Epidermal melanocyte (primary cell): Measurements from ENCODE around the gene HES7.

Experiments used
- DNase-seq: peaks from one replicate; pipeline ENCODE4 v3.0.0; 2011; ENCODE audit warnings: low spot score; ENCODE audit not compliant: insufficient read length

Gene HES7

GRCh38 chr17:8155231-8155995 lies 31.5 kb upstream of the HES7 start:
- no peak for DNase-seq

GRCh38 chr17:8154608-8155155 lies 30.8 kb upstream of the HES7 start:
- DNase-seq = no peak

GRCh38 chr17:8153957-8154607 lies 30.2 kb upstream of the HES7 start:
- DNase-seq = peak; percentile 79

GRCh38 chr17:8153525-8153956 lies 29.6 kb upstream of the HES7 start:
- no peak for DNase-seq

- no peak for DNase-seq
Observed at GRCh38 chr17:8153031-8153451, 29.1 kb upstream of the HES7 start.

GRCh38 chr17:8152112-8152775 lies 28.3 kb upstream of the HES7 start, which contains the start of gene PER1:
PER1 (minus strand) TSS chr17:8152404; CDS start chr17:8150706, 1,698 bp downstream.
- DNase-seq = peak; percentile 97

GRCh38 chr17:8151641-8152111 lies 27.8 kb upstream of the HES7 start:
- DNase-seq = no peak

- peak; percentile 68 for DNase-seq
Observed at GRCh38 chr17:8151120-8151640, 27.3 kb upstream of the HES7 start.

- DNase-seq = no peak
Observed at GRCh38 chr17:8150194-8151119, 26.6 kb upstream of the HES7 start.

GRCh38 chr17:8149419-8150193 lies 25.7 kb upstream of the HES7 start:
- no peak for DNase-seq

- no peak for DNase-seq
Observed at GRCh38 chr17:8148560-8148959, 24.7 kb upstream of the HES7 start.

GRCh38 chr17:8147805-8148404 lies 24.0 kb upstream of the HES7 start:
- DNase-seq = no peak

- DNase-seq = no peak
Observed at GRCh38 chr17:8147141-8147804, 23.4 kb upstream of the HES7 start.

GRCh38 chr17:8146381-8147140 lies 22.7 kb upstream of the HES7 start:
- no peak for DNase-seq

- no peak for DNase-seq
Observed at GRCh38 chr17:8145811-8146210, 21.9 kb upstream of the HES7 start.

- DNase-seq = no peak
Observed at GRCh38 chr17:8144401-8145231, 20.7 kb upstream of the HES7 start.
